Measurements from ENCODE around the gene COL13A1. TPM values are rescaled to one million over a fixed set of nuclear protein-coding genes. Genes with fewer than 3 reads are reported as not detected.

The COL13A1 gene
- total and polyA plus RNA-seq, 2 donors (not counting 1 experiment from before 2014, with no cell fraction given), result 5.7 to 7.4 TPM

DNA sequence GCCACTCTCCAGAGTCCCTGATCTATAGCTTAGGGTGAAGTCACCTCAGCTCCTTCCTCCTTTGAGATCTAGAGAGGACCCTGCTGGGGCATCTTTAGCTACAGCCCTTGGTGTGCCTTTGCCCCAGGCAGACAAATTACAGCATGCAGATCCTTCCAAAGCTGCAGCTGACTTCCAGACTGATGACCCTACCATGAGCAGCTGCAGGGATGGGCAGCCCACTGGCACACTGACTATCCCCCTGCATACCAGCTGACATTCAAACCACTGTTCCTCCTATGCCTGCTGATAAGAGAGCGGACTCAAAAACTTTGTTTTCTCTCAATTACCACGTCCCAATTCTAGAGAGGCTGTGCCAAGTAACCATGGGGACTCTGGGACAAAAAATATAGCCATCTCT lies 70.6 kb downstream of the COL13A1 start:
- no peak for DNase-seq (ENCODE audit: low read depth in 2 of 2)
- TF ChIP-seq EZH2 (IDR thresholded peaks at IDR 0.05; ENCODE audit: low read length, missing control alignments), result no peak
- TF ChIP-seq, protein P1, sequence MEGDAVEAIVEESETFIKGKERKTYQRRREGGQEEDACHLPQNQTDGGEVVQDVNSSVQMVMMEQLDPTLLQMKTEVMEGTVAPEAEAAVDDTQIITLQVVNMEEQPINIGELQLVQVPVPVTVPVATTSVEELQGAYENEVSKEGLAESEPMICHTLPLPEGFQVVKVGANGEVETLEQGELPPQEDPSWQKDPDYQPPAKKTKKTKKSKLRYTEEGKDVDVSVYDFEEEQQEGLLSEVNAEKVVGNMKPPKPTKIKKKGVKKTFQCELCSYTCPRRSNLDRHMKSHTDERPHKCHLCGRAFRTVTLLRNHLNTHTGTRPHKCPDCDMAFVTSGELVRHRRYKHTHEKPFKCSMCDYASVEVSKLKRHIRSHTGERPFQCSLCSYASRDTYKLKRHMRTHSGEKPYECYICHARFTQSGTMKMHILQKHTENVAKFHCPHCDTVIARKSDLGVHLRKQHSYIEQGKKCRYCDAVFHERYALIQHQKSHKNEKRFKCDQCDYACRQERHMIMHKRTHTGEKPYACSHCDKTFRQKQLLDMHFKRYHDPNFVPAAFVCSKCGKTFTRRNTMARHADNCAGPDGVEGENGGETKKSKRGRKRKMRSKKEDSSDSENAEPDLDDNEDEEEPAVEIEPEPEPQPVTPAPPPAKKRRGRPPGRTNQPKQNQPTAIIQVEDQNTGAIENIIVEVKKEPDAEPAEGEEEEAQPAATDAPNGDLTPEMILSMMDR (conservative IDR thresholded peaks at IDR 0.05 in 1 of 2, IDR thresholded peaks at IDR 0.05 in 1 of 2; ENCODE audit: low read depth in 1 of 2, low read length in 2 of 2), result no peak

DNA sequence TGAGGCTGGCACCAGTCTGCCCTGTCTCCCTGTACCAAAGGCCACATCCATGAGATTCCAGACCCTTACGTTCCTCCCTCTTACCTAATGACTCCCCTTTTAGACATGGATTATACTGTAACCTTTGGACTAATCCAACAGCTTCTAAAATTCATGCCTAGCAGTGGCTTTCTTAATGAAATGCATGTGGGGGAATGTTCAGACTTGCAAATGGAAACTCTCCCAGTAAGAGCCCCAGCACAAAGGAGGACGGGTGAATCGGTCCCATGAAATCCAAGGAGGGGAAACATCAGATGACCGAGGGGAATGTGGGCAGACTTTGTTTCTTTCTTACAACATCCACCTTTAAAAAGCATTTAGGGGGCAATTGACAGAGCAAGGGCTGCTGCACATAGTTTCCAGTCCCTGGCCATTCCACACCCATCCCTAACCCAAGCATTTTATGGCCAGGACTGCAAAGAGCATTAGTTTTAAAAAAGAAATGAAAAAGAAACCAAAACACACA lies 71.5 kb downstream of the COL13A1 start:
- H3K79me2 ChIP-seq (ENCODE audit: control insufficient read depth, insufficient read depth, low read length), result no peaks in the 10 kb centered on the region
- H3K4me3 ChIP-seq (replicated peaks in 1 of 4; ENCODE audit: control extremely low read depth in 1 of 4, insufficient read depth in 1 of 4, low read depth in 3 of 4, low read length in 4 of 4), result no peak overlapping the region
- no peaks in the 10 kb centered on the region for H3K36me3 ChIP-seq (ENCODE audit: control insufficient read depth, insufficient read depth, low read length)
- no peak overlapping the region for H3K4me2 ChIP-seq (ENCODE audit: extremely low read depth, insufficient read depth, low read length)
- no peak for DNase-seq (ENCODE audit: low read depth in 2 of 2)
- no peak overlapping the region for H2AFZ ChIP-seq (ENCODE audit: low read length)
- H3K9me3 ChIP-seq (ENCODE audit: control insufficient read depth, insufficient read depth, low read depth, low read length), result no peaks in the 10 kb centered on the region
- no peak overlapping the region for H3K9ac ChIP-seq (ENCODE audit: insufficient read depth, low read length)
- H3K27me3 ChIP-seq (ENCODE audit: control insufficient read depth, insufficient read depth, low read length), result no peaks in the 10 kb centered on the region
- peaks cover 10% of the 10 kb centered on the region for H3K4me1 ChIP-seq (ENCODE audit: control insufficient read depth, extremely low read depth, insufficient read depth, low read length)
- no peak for TF ChIP-seq EZH2 (IDR thresholded peaks at IDR 0.05; ENCODE audit: low read length, missing control alignments)
- TF ChIP-seq, protein P1 (conservative IDR thresholded peaks at IDR 0.05 in 1 of 2, IDR thresholded peaks at IDR 0.05 in 1 of 2; ENCODE audit: low read depth in 1 of 2, low read length in 2 of 2), result no peak
- H4K20me1 ChIP-seq (ENCODE audit: control insufficient read depth, extremely low read depth, insufficient read depth, low read length), result no peaks in the 10 kb centered on the region
- no peak overlapping the region for H3K27ac ChIP-seq (ENCODE audit: insufficient read depth, low read length)

More for the DNA sequence above, 70.6 kb downstream of the COL13A1 start:
- no peaks in the 10 kb centered on the region for H3K36me3 ChIP-seq (ENCODE audit: control insufficient read depth, insufficient read depth, low read length)
- H3K4me1 ChIP-seq (ENCODE audit: control insufficient read depth, extremely low read depth, insufficient read depth, low read length), result peaks cover 12% of the 10 kb centered on the region
- H2AFZ ChIP-seq (ENCODE audit: low read length), result no peak overlapping the region
- no peak overlapping the region for H3K9ac ChIP-seq (ENCODE audit: insufficient read depth, low read length)
- no peak overlapping the region for H3K4me2 ChIP-seq (ENCODE audit: extremely low read depth, insufficient read depth, low read length)
- no peaks in the 10 kb centered on the region for H3K9me3 ChIP-seq (ENCODE audit: control insufficient read depth, insufficient read depth, low read depth, low read length)
- no peaks in the 10 kb centered on the region for H3K79me2 ChIP-seq (ENCODE audit: control insufficient read depth, insufficient read depth, low read length)
- H3K27me3 ChIP-seq (ENCODE audit: control insufficient read depth, insufficient read depth, low read length), result no peaks in the 10 kb centered on the region
- H4K20me1 ChIP-seq (ENCODE audit: control insufficient read depth, extremely low read depth, insufficient read depth, low read length), result no peaks in the 10 kb centered on the region
- H3K27ac ChIP-seq (ENCODE audit: insufficient read depth, low read length), result no peak overlapping the region
- H3K4me3 ChIP-seq (replicated peaks in 1 of 4; ENCODE audit: control extremely low read depth in 1 of 4, insufficient read depth in 1 of 4, low read depth in 3 of 4, low read length in 4 of 4), result no peak overlapping the region

DNA sequence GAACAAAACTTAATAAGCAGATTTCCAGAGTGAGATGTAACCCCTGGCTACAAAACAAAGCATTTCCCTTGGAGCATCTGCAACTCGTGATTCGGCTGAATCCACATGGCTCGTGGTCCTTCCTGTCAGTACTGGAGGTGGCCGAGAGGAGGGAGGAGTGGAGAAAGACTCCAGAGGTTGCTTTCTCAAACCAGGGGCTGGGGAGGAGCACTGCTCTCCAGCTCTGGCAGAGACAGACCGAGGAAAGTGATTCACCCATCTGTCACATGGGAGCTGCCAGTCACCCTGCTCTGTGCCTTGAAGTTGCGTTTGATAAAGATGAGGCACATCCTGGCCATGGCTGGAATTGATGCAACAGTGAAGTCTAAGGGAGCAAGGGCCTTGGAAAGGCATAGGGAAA lies 72.7 kb downstream of the COL13A1 start:
- DNase-seq (ENCODE audit: low read depth in 2 of 2), result peak; percentile 49 to 51
- H3K4me2 ChIP-seq (ENCODE audit: extremely low read depth, insufficient read depth, low read length), result no peak overlapping the region
- H4K20me1 ChIP-seq (ENCODE audit: control insufficient read depth, extremely low read depth, insufficient read depth, low read length), result no peaks in the 10 kb centered on the region
- no peaks in the 10 kb centered on the region for H3K9me3 ChIP-seq (ENCODE audit: control insufficient read depth, insufficient read depth, low read depth, low read length)
- no peak overlapping the region for H2AFZ ChIP-seq (ENCODE audit: low read length)
- no peak overlapping the region for H3K4me3 ChIP-seq (replicated peaks in 1 of 4; ENCODE audit: control extremely low read depth in 1 of 4, insufficient read depth in 1 of 4, low read depth in 3 of 4, low read length in 4 of 4)
- H3K27me3 ChIP-seq (ENCODE audit: control insufficient read depth, insufficient read depth, low read length), result no peaks in the 10 kb centered on the region
- H3K79me2 ChIP-seq (ENCODE audit: control insufficient read depth, insufficient read depth, low read length), result no peaks in the 10 kb centered on the region
- TF ChIP-seq EZH2 (IDR thresholded peaks at IDR 0.05; ENCODE audit: low read length, missing control alignments), result no peak
- TF ChIP-seq, protein P1 (conservative IDR thresholded peaks at IDR 0.05 in 1 of 2, IDR thresholded peaks at IDR 0.05 in 1 of 2; ENCODE audit: low read depth in 1 of 2, low read length in 2 of 2), result no peak
- peaks cover 7% of the 10 kb centered on the region for H3K4me1 ChIP-seq (ENCODE audit: control insufficient read depth, extremely low read depth, insufficient read depth, low read length)
- H3K36me3 ChIP-seq (ENCODE audit: control insufficient read depth, insufficient read depth, low read length), result no peaks in the 10 kb centered on the region
- peak overlapping the region; percentile 33 for H3K27ac ChIP-seq (ENCODE audit: insufficient read depth, low read length)
- no peak overlapping the region for H3K9ac ChIP-seq (ENCODE audit: insufficient read depth, low read length)
